ENCODE data around the gene CCDC12. TPM values are rescaled to one million over a fixed set of nuclear protein-coding genes. Genes with fewer than 3 reads are reported as not detected.
A peak's percentile ranks its signal among the peaks of the same experiment; 100 is the strongest.

CCDC12 gene
- total RNA-seq, 4 donors from 2014 or later: 55.5 to 87.5 (median 67.5) TPM

GRCh38 chr3:47018269-47018611, 41.7 kb upstream of the CCDC12 start:
- Histone ChIP-seq H3K9me3 (no peaks in the 10 kb centered on the region), H3K36me3 (peaks cover 7 to 72% (median 21%) of the 10 kb centered on the region in 3 donors), H3K4me3 (no peak overlapping the region), H3K27me3 (no peaks in the 10 kb centered on the region), H3K4me1 (peaks cover 0 to 61% (median 6%) of the 10 kb centered on the region in 3 donors), H3K27ac (peak overlapping the region in 3 of 4 donors; percentile 26 to 58 (median 35))
- no peak for TF ChIP-seq POLR2A (IDR thresholded peaks at IDR 0.05)
- TF ChIP-seq, protein P1, sequence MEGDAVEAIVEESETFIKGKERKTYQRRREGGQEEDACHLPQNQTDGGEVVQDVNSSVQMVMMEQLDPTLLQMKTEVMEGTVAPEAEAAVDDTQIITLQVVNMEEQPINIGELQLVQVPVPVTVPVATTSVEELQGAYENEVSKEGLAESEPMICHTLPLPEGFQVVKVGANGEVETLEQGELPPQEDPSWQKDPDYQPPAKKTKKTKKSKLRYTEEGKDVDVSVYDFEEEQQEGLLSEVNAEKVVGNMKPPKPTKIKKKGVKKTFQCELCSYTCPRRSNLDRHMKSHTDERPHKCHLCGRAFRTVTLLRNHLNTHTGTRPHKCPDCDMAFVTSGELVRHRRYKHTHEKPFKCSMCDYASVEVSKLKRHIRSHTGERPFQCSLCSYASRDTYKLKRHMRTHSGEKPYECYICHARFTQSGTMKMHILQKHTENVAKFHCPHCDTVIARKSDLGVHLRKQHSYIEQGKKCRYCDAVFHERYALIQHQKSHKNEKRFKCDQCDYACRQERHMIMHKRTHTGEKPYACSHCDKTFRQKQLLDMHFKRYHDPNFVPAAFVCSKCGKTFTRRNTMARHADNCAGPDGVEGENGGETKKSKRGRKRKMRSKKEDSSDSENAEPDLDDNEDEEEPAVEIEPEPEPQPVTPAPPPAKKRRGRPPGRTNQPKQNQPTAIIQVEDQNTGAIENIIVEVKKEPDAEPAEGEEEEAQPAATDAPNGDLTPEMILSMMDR (IDR thresholded peaks at IDR 0.05): no peak
- intact Hi-C loops (cut with DNase I): no loop called here
- no peak for DNase-seq

DNA sequence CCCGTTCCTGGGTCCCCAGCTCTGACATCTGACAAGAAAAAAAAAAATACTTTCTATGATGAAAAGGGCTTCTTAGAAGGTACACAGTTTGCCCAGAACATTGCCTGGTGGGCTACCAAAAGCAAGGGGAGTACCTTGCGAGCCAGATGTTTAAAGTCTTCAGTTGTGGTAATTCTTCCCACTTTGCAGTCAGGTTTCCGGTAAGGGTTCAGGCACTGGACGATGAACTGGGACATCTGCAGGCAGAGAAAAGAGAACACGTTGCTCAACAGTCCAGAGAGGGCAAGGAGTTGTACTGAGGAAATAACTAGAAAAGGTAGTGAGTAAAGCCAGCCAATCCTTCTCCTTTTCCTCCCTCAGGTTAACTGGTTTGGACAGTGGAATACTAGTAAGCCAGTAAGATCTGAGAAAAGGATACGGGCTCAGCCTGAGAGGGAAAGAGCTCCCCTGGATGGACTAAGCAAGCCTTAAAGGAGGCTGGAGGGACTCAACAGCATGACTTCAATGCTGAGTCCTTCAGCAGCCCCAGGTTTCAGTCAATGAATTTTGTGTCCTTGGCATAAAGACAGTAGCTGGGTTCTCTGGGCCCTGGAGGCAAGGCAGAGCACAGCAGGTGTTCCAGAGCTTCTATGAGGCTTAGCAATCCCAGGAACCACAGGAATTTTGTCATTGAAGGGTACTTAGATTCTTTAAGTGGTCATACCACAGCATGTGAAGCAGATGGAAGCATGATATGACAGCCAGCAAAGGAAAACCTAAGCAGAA, 41.1 kb upstream of the CCDC12 start:
- TF ChIP-seq, protein P1 (IDR thresholded peaks at IDR 0.05): no peak
- TF ChIP-seq POLR2A (IDR thresholded peaks at IDR 0.05): no peak
- Histone ChIP-seq H3K9me3 (no peaks in the 10 kb centered on the region), H3K36me3 (peaks cover 7 to 77% (median 21%) of the 10 kb centered on the region in 3 donors), H3K27ac (peak overlapping the region in 3 of 4 donors; percentile 1 to 58 (median 26)), H3K4me3 (no peak overlapping the region), H3K4me1 (peaks cover 0 to 56% (median 3%) of the 10 kb centered on the region in 3 donors), H3K27me3 (no peaks in the 10 kb centered on the region)
- 74 to 82% methylated on average over 5 to 6 of the region's 6 CpGs for WGBS, 2 donors
- intact Hi-C loops (cut with DNase I): no loop called here
- DNase-seq: no peak

GRCh38 chr3:47016934-47017435, 40.4 kb upstream of the CCDC12 start:
- WGBS, 2 donors: 50 to 60% methylated on average over 1 of the region's 1 CpG
- TF ChIP-seq, protein P1 (IDR thresholded peaks at IDR 0.05): no peak
- no peak for TF ChIP-seq POLR2A (IDR thresholded peaks at IDR 0.05)
- H3K27ac ChIP-seq: peak overlapping the region in 2 of 4 donors; percentile 1 to 11
- peaks cover 0 to 49% (median 0%) of the 10 kb centered on the region in 3 donors for H3K4me1 ChIP-seq
- peaks cover 7 to 84% (median 21%) of the 10 kb centered on the region in 3 donors for H3K36me3 ChIP-seq
- H3K9me3 ChIP-seq: no peaks in the 10 kb centered on the region
- no peak overlapping the region for H3K4me3 ChIP-seq
- intact Hi-C loops (cut with DNase I): no loop called here
- no peak for DNase-seq
- H3K27me3 ChIP-seq: no peaks in the 10 kb centered on the region

DNA sequence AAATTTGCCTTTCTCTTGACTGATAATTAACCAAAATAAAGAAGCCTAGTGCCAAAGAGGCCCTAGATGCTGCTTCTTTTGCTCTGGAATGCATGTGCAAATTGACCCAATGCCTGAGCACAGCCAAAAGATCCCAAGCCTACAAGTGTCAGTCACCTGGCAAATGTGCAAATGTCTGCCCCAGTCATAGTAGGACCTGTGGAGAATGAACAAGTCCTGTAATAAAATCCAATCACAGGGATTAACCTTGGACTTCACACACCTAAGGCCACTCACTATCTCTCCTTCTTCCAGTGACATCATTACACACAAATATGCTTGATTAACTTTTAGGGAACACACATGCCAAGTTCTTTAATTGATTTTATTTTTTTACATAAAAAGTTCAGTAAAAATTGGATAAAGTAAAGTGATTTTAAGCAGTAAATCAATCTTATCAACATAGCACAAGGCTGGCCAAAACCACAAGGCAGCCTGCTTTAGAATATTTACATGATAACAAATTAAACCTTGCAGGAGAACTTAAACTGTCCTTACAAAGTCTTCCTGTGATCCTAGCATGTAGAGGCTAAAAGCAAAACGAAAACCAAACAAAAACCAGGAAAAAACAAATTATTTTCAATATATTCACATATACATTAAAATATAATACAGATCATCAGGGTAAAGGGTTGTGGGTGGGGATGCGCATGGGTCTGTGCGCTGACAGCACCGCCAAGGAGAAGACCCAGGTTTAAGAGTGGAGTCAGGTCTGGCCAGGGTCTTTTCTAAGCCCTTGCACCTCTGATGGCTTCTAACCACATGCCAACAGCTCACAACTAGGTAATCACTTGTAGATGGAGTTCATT, 39.8 kb upstream of the CCDC12 start:
- Histone ChIP-seq H3K9me3 (no peaks in the 10 kb centered on the region), H3K36me3 (peaks cover 7 to 84% (median 21%) of the 10 kb centered on the region in 3 donors), H3K4me3 (no peak overlapping the region), H3K4me1 (peaks cover 0 to 42% (median 0%) of the 10 kb centered on the region in 3 donors), H3K27ac (peak overlapping the region in 1 of 4 donors; percentile 11), H3K27me3 (no peaks in the 10 kb centered on the region)
- no peak for DNase-seq
- 86 to 89% methylated on average over 4 of the region's 4 CpGs for WGBS, 2 donors
- TF ChIP-seq, protein P1 (IDR thresholded peaks at IDR 0.05): no peak
- TF ChIP-seq POLR2A (IDR thresholded peaks at IDR 0.05): no peak
- intact Hi-C loops (cut with DNase I): no loop called here

DNA sequence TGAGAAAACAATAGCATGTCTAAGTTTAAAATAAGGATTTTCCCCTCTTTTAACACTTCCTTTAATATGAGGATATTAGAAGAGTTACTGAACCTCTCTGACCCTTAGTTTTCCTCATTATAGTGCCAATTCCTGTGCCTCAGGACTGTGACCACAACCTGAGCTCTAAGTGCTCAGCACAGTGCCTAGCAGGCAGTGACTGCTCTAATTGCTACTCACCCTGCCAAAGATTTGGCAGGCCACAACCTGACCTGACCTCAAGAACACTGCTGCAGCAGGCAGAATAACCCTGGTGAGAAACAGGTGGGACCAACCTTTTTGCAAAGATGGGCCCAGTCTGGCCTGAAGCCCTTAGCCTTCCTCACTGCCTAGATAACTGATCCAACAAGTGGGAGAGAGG, 38.6 kb upstream of the CCDC12 start:
- intact Hi-C loops (cut with DNase I): no loop called here
- Histone ChIP-seq H3K9me3 (no peaks in the 10 kb centered on the region), H3K4me1 (peaks cover 0 to 35% (median 0%) of the 10 kb centered on the region in 3 donors), H3K27me3 (no peaks in the 10 kb centered on the region), H3K27ac (no peak overlapping the region), H3K4me3 (no peak overlapping the region), H3K36me3 (peaks cover 7 to 86% (median 21%) of the 10 kb centered on the region in 3 donors)
- DNase-seq: no peak
- TF ChIP-seq, protein P1 (IDR thresholded peaks at IDR 0.05): no peak
- TF ChIP-seq POLR2A (IDR thresholded peaks at IDR 0.05): no peak
